ENCODE results near the gene SHC4.

Gene SHC4

GRCh38 chr15:48989170-48989569, 25.5 kb upstream of the SHC4 start:
- no peak for DNase-seq (ENCODE audit: low read depth)
- no peak for TF ChIP-seq CTCF (conservative IDR thresholded peaks at IDR 0.05; ENCODE audit: control insufficient read depth, insufficient read depth, low read depth, low read length)
- no peak overlapping the region for H3K4me3 ChIP-seq (ENCODE audit: control insufficient read depth, low read depth, low read length)

DNA sequence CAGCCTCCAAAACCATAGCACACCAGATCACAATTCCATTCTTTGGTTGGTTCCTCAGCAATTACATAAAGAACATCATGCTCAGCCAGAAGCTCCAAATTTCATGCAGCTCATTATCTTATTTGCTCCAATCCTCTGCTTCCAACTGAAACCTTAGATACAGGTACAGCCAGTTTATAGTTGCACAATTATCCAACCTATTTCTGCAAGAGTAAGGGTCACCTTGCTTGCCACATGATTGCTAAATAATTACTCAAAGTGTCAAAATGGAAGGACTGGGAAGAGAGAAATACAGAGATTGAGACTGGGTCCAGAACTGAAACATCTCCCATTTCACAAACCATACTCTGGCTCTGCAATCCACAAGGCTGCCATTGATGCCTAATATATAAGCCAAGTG, 23.4 kb upstream of the SHC4 start:
- no peak for DNase-seq (ENCODE audit: low read depth)
- no peak overlapping the region for H3K4me3 ChIP-seq (ENCODE audit: control insufficient read depth, low read depth, low read length)
- TF ChIP-seq CTCF (conservative IDR thresholded peaks at IDR 0.05; ENCODE audit: control insufficient read depth, insufficient read depth, low read depth, low read length): no peak

- DNase-seq (ENCODE audit: low read depth): no peak
- no peak overlapping the region for H3K4me3 ChIP-seq (ENCODE audit: control insufficient read depth, low read depth, low read length)
- no peak for TF ChIP-seq CTCF (conservative IDR thresholded peaks at IDR 0.05; ENCODE audit: control insufficient read depth, insufficient read depth, low read depth, low read length)
Measured at GRCh38 chr15:48986240-48986639, 22.5 kb upstream of the SHC4 start.

DNA sequence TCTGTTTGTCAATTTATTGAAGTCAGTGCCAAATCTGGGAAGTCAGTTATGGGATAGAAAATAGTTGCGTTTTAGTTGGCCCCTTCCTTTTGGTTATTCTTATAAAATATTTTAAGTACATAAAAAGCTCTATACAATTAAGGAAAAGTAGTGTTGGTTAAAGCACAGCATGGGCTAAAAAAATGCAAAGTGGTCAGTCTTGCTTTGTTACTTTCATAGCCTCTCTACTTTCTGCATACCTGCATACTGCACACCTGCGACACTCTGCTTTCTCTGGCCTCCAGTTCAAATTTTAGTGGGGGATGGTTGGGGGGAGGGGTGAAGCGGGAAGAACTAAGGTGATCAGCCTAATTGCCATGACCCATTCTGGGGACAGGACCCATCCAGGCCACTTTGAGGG, 21.8 kb upstream of the SHC4 start:
- no peak for DNase-seq (ENCODE audit: low read depth)
- H3K4me3 ChIP-seq (ENCODE audit: control insufficient read depth, low read depth, low read length): no peak overlapping the region
- no peak for TF ChIP-seq CTCF (conservative IDR thresholded peaks at IDR 0.05; ENCODE audit: control insufficient read depth, insufficient read depth, low read depth, low read length)

- H3K4me3 ChIP-seq (ENCODE audit: control insufficient read depth, low read depth, low read length): no peak overlapping the region
- no peak for DNase-seq (ENCODE audit: low read depth)
- no peak for TF ChIP-seq CTCF (conservative IDR thresholded peaks at IDR 0.05; ENCODE audit: control insufficient read depth, insufficient read depth, low read depth, low read length)
Measured at GRCh38 chr15:48984811-48985352, 21.2 kb upstream of the SHC4 start.

- H3K4me3 ChIP-seq (ENCODE audit: control insufficient read depth, low read depth, low read length): no peak overlapping the region
- no peak for TF ChIP-seq CTCF (conservative IDR thresholded peaks at IDR 0.05; ENCODE audit: control insufficient read depth, insufficient read depth, low read depth, low read length)
- DNase-seq (ENCODE audit: low read depth): no peak
Measured at GRCh38 chr15:48984021-48984710, 20.4 kb upstream of the SHC4 start.
